CD14-positive monocyte (primary cell): ENCODE data around the gene CREG2. TPM values are rescaled to one million over a fixed set of nuclear protein-coding genes. Genes with fewer than 3 reads are reported as not detected.

Source experiments
- DNase-seq, 3 donors: peaks; one replicate each; pipeline ENCODE4 v3.0.0-alpha.2; 2011 to 2022
- H2AFZ ChIP-seq: 2 replicates; pipeline ENCODE4 v1.6.0; 2012; ENCODE audit warnings: mild to moderate bottlenecking, low read depth, low read length, inconsistent platforms; ENCODE audit not compliant: insufficient read depth, poor library complexity, severe bottlenecking
- H3K27ac ChIP-seq, 2 donors: 1 replicate in 1 of 2; 2 replicates in 1 of 2; pipeline ENCODE4 v1.5.1; 2012 to 2013; ENCODE audit warnings: low read length in 2 of 2, control low read depth in 1 of 2, inconsistent platforms in 1 of 2, low read depth in 1 of 2, mild to moderate bottlenecking in 1 of 2
- H3K27me3 ChIP-seq, 2 donors: one replicate each; pipeline versions ENCODE4 v1.6.0 to v1.6.1; 2011 to 2013; ENCODE audit warnings: low read length in 2 of 2; ENCODE audit not compliant: control insufficient read depth in 2 of 2, insufficient read depth in 2 of 2
- H3K36me3 ChIP-seq, 2 donors: replicated peaks in 1 of 2; 1 replicate in 1 of 2; 2 replicates in 1 of 2; pipeline versions ENCODE4 v1.5.1 to v1.6.1; 2012 to 2013; ENCODE audit warnings: low read length in 2 of 2, control low read depth in 1 of 2, inconsistent platforms in 1 of 2, mild to moderate bottlenecking in 1 of 2; ENCODE audit not compliant: insufficient read depth in 2 of 2, control insufficient read depth in 1 of 2
- H3K4me1 ChIP-seq, 2 donors: 1 replicate in 1 of 2; 2 replicates in 1 of 2; pipeline versions ENCODE4 v1.5.1 to v1.6.1; 2012 to 2013; ENCODE audit warnings: low read length in 2 of 2, control low read depth in 1 of 2, inconsistent platforms in 1 of 2, mild to moderate bottlenecking in 1 of 2, moderate library complexity in 1 of 2; ENCODE audit not compliant: insufficient read depth in 2 of 2, control insufficient read depth in 1 of 2
- H3K4me2 ChIP-seq: replicated peaks from 2 replicates; pipeline ENCODE3; 2012; ENCODE audit warnings: low read length, moderate library complexity, mild to moderate bottlenecking; ENCODE audit not compliant: poor library complexity, severe bottlenecking; ENCODE audit errors: extremely low read depth
- H3K4me3 ChIP-seq, 3 experiments: fragments of 200-600 bp in 1 of 3; sonication (generic) in 1 of 3; replicated peaks in 1 of 3; 1 replicate in 2 of 3; 2 replicates in 1 of 3; pipeline ENCODE4 v1.5.1; 2011 to 2013; ENCODE audit warnings: low read length in 3 of 3, mild to moderate bottlenecking in 3 of 3, control low read depth in 2 of 3, low read depth in 2 of 3, inconsistent platforms in 1 of 3, moderate library complexity in 1 of 3
- H3K79me2 ChIP-seq: 2 replicates; pipeline ENCODE4 v1.6.0; 2012; ENCODE audit warnings: mild to moderate bottlenecking, control low read depth, inconsistent platforms, low read length, moderate library complexity; ENCODE audit not compliant: insufficient read depth
- H3K9ac ChIP-seq: 2 replicates; pipeline ENCODE4 v1.6.0; 2017; ENCODE audit warnings: low read length, mild to moderate bottlenecking; ENCODE audit not compliant: insufficient read depth, poor library complexity, severe bottlenecking
- H3K9me3 ChIP-seq, 2 donors: replicated peaks in 1 of 2; 1 replicate in 1 of 2; 2 replicates in 1 of 2; pipeline versions ENCODE4 v1.5.1 to v1.6.1; 2012 to 2013; ENCODE audit warnings: low read length in 2 of 2, control low read depth in 1 of 2; ENCODE audit not compliant: control insufficient read depth in 1 of 2, insufficient read depth in 1 of 2
- H4K20me1 ChIP-seq: 2 replicates; pipeline ENCODE4 v1.6.0; 2012; ENCODE audit warnings: mild to moderate bottlenecking, low read length, control low read depth, moderate library complexity; ENCODE audit not compliant: insufficient read depth
- H3K27ac Mint-ChIP-seq, 7 donors: one replicate each; pipeline ENCODE4 v1.8.0; 2020; ENCODE audit warnings: mild to moderate bottlenecking in 7 of 7, mixed read lengths in 7 of 7, moderate library complexity in 6 of 7, inconsistent platforms in 2 of 7
- H3K27me3 Mint-ChIP-seq, 3 donors: one replicate each; pipeline ENCODE4 v1.8.0; 2021 to 2022; ENCODE audit warnings: low read depth in 3 of 3, mild to moderate bottlenecking in 3 of 3, mixed read lengths in 3 of 3, moderate library complexity in 3 of 3, inconsistent platforms in 1 of 3
- H3K36me3 Mint-ChIP-seq, 2 donors: one replicate each; pipeline ENCODE4 v1.8.0; 2020; ENCODE audit warnings: mixed read lengths in 2 of 2, inconsistent platforms in 1 of 2, mild to moderate bottlenecking in 1 of 2
- H3K4me1 Mint-ChIP-seq: one replicate; pipeline ENCODE4 v1.8.0; 2020; ENCODE audit warnings: mild to moderate bottlenecking, mixed read lengths
- H3K4me3 Mint-ChIP-seq, 2 donors: one replicate each; pipeline ENCODE4 v1.8.0; 2020; ENCODE audit warnings: mild to moderate bottlenecking in 2 of 2, mixed read lengths in 2 of 2, moderate library complexity in 1 of 2
- H3K9me3 Mint-ChIP-seq, 7 donors: one replicate each; pipeline ENCODE4 v1.8.0; 2020 to 2022; ENCODE audit warnings: mixed read lengths in 7 of 7, mild to moderate bottlenecking in 6 of 7, moderate library complexity in 6 of 7, inconsistent platforms in 2 of 7
- CTCF ChIP-seq: fragments of 200-600 bp; IDR thresholded peaks from one replicate; pipeline ENCODE4 v1.8.0; 2022; ENCODE audit warnings: antibody characterized with exemption, mild to moderate bottlenecking
- WGBS: methylation state at CpG from one replicate; pipeline ENCODE4 v1.1.5; 2013; ENCODE audit warnings: missing lambda C conversion rate; ENCODE audit not compliant: insufficient coverage; 5-methylcytosine and 5-hydroxymethylcytosine counted together
- intact Hi-C, 2 donors: fragments of 100-400 bp; cut with micrococcal nuclease; formaldehyde crosslinking; loops; one replicate each; pipeline versions ENCODE4 v1.15.0 to v1.15.1; 2023
- polyA plus RNA-seq, 3 donors: library from polyadenylated mRNA; depleted of rRNA in 1 of 3; unstranded in 2 of 3; stranded (reverse) in 1 of 3; fragments of 300-500 nt in 2 of 3; fragments of >200 nt in 1 of 3; fragmentation: Illumina TruSeq in 2 of 3; gene quantifications; 1 replicate in 2 of 3; 2 replicates in 1 of 3; pipeline ENCODE4 v1.2.3, GENCODE V29; 2012 to 2021

Gene CREG2
- polyA plus RNA-seq, 3 donors = not detected

- Mint-ChIP-seq H3K4me3 (no peak overlapping the region), H3K4me1 (peaks cover 13% of the 10 kb centered on the region), H3K27ac (no peak overlapping the region), H3K27me3 (peaks cover 0 to 3% (median 3%) of the 10 kb centered on the region in 3 donors), H3K9me3 (peaks cover 6 to 11% (median 9%) of the 10 kb centered on the region in 7 donors), H3K36me3 (peaks cover 8 to 14% of the 10 kb centered on the region in 2 donors)
- no peak for DNase-seq
- Histone ChIP-seq H4K20me1 (no peaks in the 10 kb centered on the region), H3K36me3 (no peaks in the 10 kb centered on the region), H3K79me2 (no peaks in the 10 kb centered on the region), H2AFZ (no peak overlapping the region), H3K4me1 (peaks cover 10 to 11% of the 10 kb centered on the region in 2 donors), H3K9ac (no peak overlapping the region), H3K27me3 (no peaks in the 10 kb centered on the region), H3K4me2 (no peak overlapping the region), H3K4me3 (no peak overlapping the region), H3K9me3 (peaks cover 0 to 6% of the 10 kb centered on the region in 2 donors), H3K27ac (no peak overlapping the region)
- WGBS = 100% methylated on average over 4 of the region's 5 CpGs
- no peak for TF ChIP-seq CTCF
- intact Hi-C loops = no loop called here
Observed at GRCh38 chr2:101410746-101411145, 23.4 kb upstream of the CREG2 start.

GRCh38 chr2:101410114-101410513, 22.8 kb upstream of the CREG2 start:
- no peaks in the 10 kb centered on the region for H3K79me2 ChIP-seq
- no peak for TF ChIP-seq CTCF
- no peaks in the 10 kb centered on the region for H3K36me3 ChIP-seq
- Mint-ChIP-seq H3K27me3 (peaks cover 0 to 3% (median 3%) of the 10 kb centered on the region in 3 donors), H3K36me3 (peaks cover 5 to 10% of the 10 kb centered on the region in 2 donors), H3K9me3 (peaks cover 3 to 6% (median 5%) of the 10 kb centered on the region in 7 donors), H3K27ac (no peak overlapping the region), H3K4me3 (no peak overlapping the region), H3K4me1 (peaks cover 19% of the 10 kb centered on the region)
- 96% methylated on average over 4 of the region's 5 CpGs for WGBS
- intact Hi-C loops = no loop called here
- DNase-seq = no peak
- peaks cover 15 to 17% of the 10 kb centered on the region in 2 donors for H3K4me1 ChIP-seq
- H3K27me3 ChIP-seq = no peaks in the 10 kb centered on the region
- H3K4me2 ChIP-seq = no peak overlapping the region
- peaks cover 0 to 4% of the 10 kb centered on the region in 2 donors for H3K9me3 ChIP-seq
- H2AFZ ChIP-seq = no peak overlapping the region
- H4K20me1 ChIP-seq = no peaks in the 10 kb centered on the region
- no peak overlapping the region for H3K9ac ChIP-seq
- no peak overlapping the region for H3K4me3 ChIP-seq
- H3K27ac ChIP-seq = no peak overlapping the region
